ENCODE data around the gene BCAT1. TPM values are rescaled to one million over a fixed set of nuclear protein-coding genes. Genes with fewer than 3 reads are reported as not detected.
"Not testable (repeated sequence)": the region's sequence is repeated elsewhere in the genome, so short reads cannot be mapped to it uniquely, and the experiment has no call there.

BCAT1 gene
- total and polyA plus RNA-seq, 8 donors = 1.3 to 33.0 (median 7.4) TPM

- Histone ChIP-seq H3K4me1 (no peaks in the 10 kb centered on the region), H3K9me3 (no peaks in the 10 kb centered on the region), H3K27me3 (no peaks in the 10 kb centered on the region), H3K36me3 (no peaks in the 10 kb centered on the region), H3K27ac (no peak overlapping the region), H3K4me3 (no peak overlapping the region)
- intact Hi-C loops (cut with DNase I; ENCODE audit: low total_unique reads) = no loop called here
- DNase-seq = peak in 1 of 2 donors; percentile 27
- WGBS, 5 donors = 47 to 74% (median 57%) methylated on average over 4 of the region's 4 CpGs
- TF ChIP-seq, protein P1, sequence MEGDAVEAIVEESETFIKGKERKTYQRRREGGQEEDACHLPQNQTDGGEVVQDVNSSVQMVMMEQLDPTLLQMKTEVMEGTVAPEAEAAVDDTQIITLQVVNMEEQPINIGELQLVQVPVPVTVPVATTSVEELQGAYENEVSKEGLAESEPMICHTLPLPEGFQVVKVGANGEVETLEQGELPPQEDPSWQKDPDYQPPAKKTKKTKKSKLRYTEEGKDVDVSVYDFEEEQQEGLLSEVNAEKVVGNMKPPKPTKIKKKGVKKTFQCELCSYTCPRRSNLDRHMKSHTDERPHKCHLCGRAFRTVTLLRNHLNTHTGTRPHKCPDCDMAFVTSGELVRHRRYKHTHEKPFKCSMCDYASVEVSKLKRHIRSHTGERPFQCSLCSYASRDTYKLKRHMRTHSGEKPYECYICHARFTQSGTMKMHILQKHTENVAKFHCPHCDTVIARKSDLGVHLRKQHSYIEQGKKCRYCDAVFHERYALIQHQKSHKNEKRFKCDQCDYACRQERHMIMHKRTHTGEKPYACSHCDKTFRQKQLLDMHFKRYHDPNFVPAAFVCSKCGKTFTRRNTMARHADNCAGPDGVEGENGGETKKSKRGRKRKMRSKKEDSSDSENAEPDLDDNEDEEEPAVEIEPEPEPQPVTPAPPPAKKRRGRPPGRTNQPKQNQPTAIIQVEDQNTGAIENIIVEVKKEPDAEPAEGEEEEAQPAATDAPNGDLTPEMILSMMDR (IDR thresholded peaks at IDR 0.05) = no peak
- TF ChIP-seq POLR2AphosphoS5 (IDR thresholded peaks at IDR 0.05) = no peak
- TF ChIP-seq EP300 (IDR thresholded peaks at IDR 0.05) = no peak
- TF ChIP-seq POLR2A (IDR thresholded peaks at IDR 0.05) = no peak
Measured at GRCh38 chr12:24931666-24932405, 17.1 kb downstream of the BCAT1 start.

- Histone ChIP-seq H3K27me3 (no peaks in the 10 kb centered on the region), H3K4me3 (no peak overlapping the region)
- intact Hi-C loops (cut with DNase I; ENCODE audit: low total_unique reads) = no loop called here
Measured at GRCh38 chr12:24929953-24930352, 18.9 kb downstream of the BCAT1 start.

GRCh38 chr12:24928533-24929306 lies 20.2 kb downstream of the BCAT1 start:
- DNase-seq; intact Hi-C loops (cut with DNase I; ENCODE audit: low total_unique reads); H3K9me3 ChIP-seq; H3K4me1 ChIP-seq; H3K27me3 ChIP-seq; H3K27ac ChIP-seq; H3K4me3 ChIP-seq; H3K36me3 ChIP-seq: not testable (repeated sequence)
- WGBS, 5 donors = 78 to 86% (median 81%) methylated on average over 13 of the region's 13 CpGs

More at GRCh38 chr12:24929953-24930352, 18.9 kb downstream of the BCAT1 start:
- H3K4me1 ChIP-seq = no peaks in the 10 kb centered on the region
- no peaks in the 10 kb centered on the region for H3K36me3 ChIP-seq
- 60 to 84% (median 79%) methylated on average over 2 of the region's 2 CpGs for WGBS, 5 donors
- H3K9me3 ChIP-seq = no peaks in the 10 kb centered on the region
- TF ChIP-seq EP300 (IDR thresholded peaks at IDR 0.05) = no peak
- TF ChIP-seq POLR2AphosphoS5 (IDR thresholded peaks at IDR 0.05) = no peak
- TF ChIP-seq, protein P1 (IDR thresholded peaks at IDR 0.05) = no peak
- TF ChIP-seq POLR2A (IDR thresholded peaks at IDR 0.05) = no peak
- no peak overlapping the region for H3K27ac ChIP-seq
- no peak for DNase-seq

GRCh38 chr12:24928131-24928530 lies 20.8 kb downstream of the BCAT1 start:
- H3K9me3 ChIP-seq = no peaks in the 10 kb centered on the region
- no peak for TF ChIP-seq POLR2A (IDR thresholded peaks at IDR 0.05)
- TF ChIP-seq, protein P1 (IDR thresholded peaks at IDR 0.05) = no peak
- no peak for TF ChIP-seq POLR2AphosphoS5 (IDR thresholded peaks at IDR 0.05)
- no peak for TF ChIP-seq EP300 (IDR thresholded peaks at IDR 0.05)
- no peaks in the 10 kb centered on the region for H3K4me1 ChIP-seq
- intact Hi-C loops (cut with DNase I; ENCODE audit: low total_unique reads) = no loop called here
- WGBS, 5 donors = 88 to 93% (median 89%) methylated on average over 2 of the region's 2 CpGs
- no peak for DNase-seq
- H3K27ac ChIP-seq = no peak overlapping the region
- no peaks in the 10 kb centered on the region for H3K36me3 ChIP-seq
- H3K27me3 ChIP-seq = no peaks in the 10 kb centered on the region
- no peak overlapping the region for H3K4me3 ChIP-seq

DNA sequence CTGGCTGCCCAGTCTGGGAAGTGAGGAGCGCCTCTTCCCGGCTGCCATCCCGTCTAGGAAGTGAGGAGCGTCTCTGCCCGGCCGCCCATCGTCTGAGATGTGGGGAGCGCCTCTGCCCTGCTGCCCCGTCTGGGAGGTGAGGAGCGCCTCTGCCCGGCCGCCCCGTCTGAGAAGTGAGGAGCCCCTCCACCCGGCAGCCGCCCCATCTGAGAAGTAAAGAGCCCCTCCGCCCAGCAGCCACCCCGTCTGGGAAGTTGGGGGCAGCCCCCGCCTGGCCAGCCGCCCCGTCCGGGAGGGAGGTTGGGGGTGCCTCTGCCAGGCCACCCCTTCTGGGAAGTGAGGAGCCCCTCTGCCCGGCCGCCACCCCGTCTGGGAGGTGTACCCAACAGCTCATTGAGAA lies 22.8 kb downstream of the BCAT1 start:
- H3K36me3 ChIP-seq; H3K4me3 ChIP-seq; intact Hi-C loops (cut with DNase I; ENCODE audit: low total_unique reads); H3K4me1 ChIP-seq; H3K27me3 ChIP-seq; H3K9me3 ChIP-seq; DNase-seq; H3K27ac ChIP-seq: not testable (repeated sequence)
- 90 to 98% (median 96%) methylated on average over 12 to 21 of the region's 24 CpGs for WGBS, 5 donors
